Measurements from ENCODE around the gene CXCL17.
"Not testable (repeated sequence)": the region's sequence is repeated elsewhere in the genome, so short reads cannot be mapped to it uniquely, and the experiment has no call there.

Gene CXCL17

GRCh38 chr19:42450314-42450934, 7.7 kb upstream of the CXCL17 start:
- FAIRE-seq (peak; percentile 96), DNase-seq (ENCODE audit: insufficient read length, low spot score) (peak; percentile 53)
- TF ChIP-seq SPI1 (IDR thresholded peaks at IDR 0.05; ENCODE audit: low read depth, low read length): peak; percentile 81
- no peak for TF ChIP-seq PAX5 (IDR thresholded peaks at IDR 0.05; ENCODE audit: insufficient read depth, low read length, severe bottlenecking)
- no peak for TF ChIP-seq POU2F2 (IDR thresholded peaks at IDR 0.05; ENCODE audit: low read depth, low read length)

- not testable (repeated sequence) for FAIRE-seq; DNase-seq (ENCODE audit: insufficient read length, low spot score)
These were observed 5.6 kb upstream of the CXCL17 start for GRCh38 chr19:42448306-42448705.

GRCh38 chr19:42445948-42446347, 3.2 kb upstream of the CXCL17 start:
- DNase-seq (ENCODE audit: insufficient read length, low spot score) (no peak), FAIRE-seq (no peak)
- TF ChIP-seq POLR2A (IDR thresholded peaks at IDR 0.05; ENCODE audit: low read depth, low read length) (no peak), SPI1 (IDR thresholded peaks at IDR 0.05; ENCODE audit: low read depth, low read length) (no peak), PAX5 (IDR thresholded peaks at IDR 0.05; ENCODE audit: insufficient read depth, low read length, severe bottlenecking) (no peak), POU2F2 (IDR thresholded peaks at IDR 0.05; ENCODE audit: low read depth, low read length) (no peak), POLR2AphosphoS5 (IDR thresholded peaks at IDR 0.05; ENCODE audit: low read depth, low read length) (no peak), TAF1 (IDR thresholded peaks at IDR 0.05; ENCODE audit: low read depth, low read length) (no peak)

- DNase-seq (ENCODE audit: insufficient read length, low spot score): no peak
- TF ChIP-seq POLR2AphosphoS5 (IDR thresholded peaks at IDR 0.05; ENCODE audit: low read depth, low read length) (no peak), POLR2A (IDR thresholded peaks at IDR 0.05; ENCODE audit: low read depth, low read length) (no peak), SPI1 (IDR thresholded peaks at IDR 0.05; ENCODE audit: low read depth, low read length) (no peak), POU2F2 (IDR thresholded peaks at IDR 0.05; ENCODE audit: low read depth, low read length) (no peak), TAF1 (IDR thresholded peaks at IDR 0.05; ENCODE audit: low read depth, low read length) (no peak), PAX5 (IDR thresholded peaks at IDR 0.05; ENCODE audit: insufficient read depth, low read length, severe bottlenecking) (no peak)
- no peak for FAIRE-seq
These were observed 1.2 kb upstream of the CXCL17 start for GRCh38 chr19:42443944-42444398.

DNA sequence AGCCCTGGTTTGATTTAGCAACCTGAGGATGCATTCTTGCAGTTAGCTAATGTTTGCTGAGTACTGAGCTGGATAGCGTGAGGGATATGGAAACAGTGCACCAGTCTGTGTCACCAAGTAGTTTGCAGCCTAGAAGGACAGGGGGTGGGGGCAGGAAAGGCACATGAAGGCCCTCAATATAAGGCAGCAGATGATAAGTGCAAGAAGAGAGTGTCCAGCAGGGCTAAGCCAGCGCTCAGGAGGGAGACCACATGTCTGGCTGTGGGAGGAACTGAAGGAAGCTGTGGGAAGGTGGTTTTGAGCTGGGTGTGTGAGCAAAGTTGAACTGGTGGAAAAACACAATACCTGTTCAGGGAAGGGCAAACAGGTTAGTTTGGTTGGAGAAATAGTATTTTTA, 1.7 kb downstream of the CXCL17 start:
- FAIRE-seq: peak; percentile 23

GRCh38 chr19:42440357-42441048, 2.2 kb downstream of the CXCL17 start:
- FAIRE-seq (peak; percentile 16), DNase-seq (ENCODE audit: insufficient read length, low spot score) (peak; percentile 46)
- no peak for TF ChIP-seq TAF1 (IDR thresholded peaks at IDR 0.05; ENCODE audit: low read depth, low read length)
- no peak for TF ChIP-seq POLR2AphosphoS5 (IDR thresholded peaks at IDR 0.05; ENCODE audit: low read depth, low read length)
- TF ChIP-seq SPI1 (IDR thresholded peaks at IDR 0.05; ENCODE audit: low read depth, low read length): peak; percentile 58

More for the DNA sequence above, 1.7 kb downstream of the CXCL17 start:
- TF ChIP-seq POU2F2 (IDR thresholded peaks at IDR 0.05; ENCODE audit: low read depth, low read length) (no peak), SPI1 (IDR thresholded peaks at IDR 0.05; ENCODE audit: low read depth, low read length) (no peak), POLR2AphosphoS5 (IDR thresholded peaks at IDR 0.05; ENCODE audit: low read depth, low read length) (no peak), POLR2A (IDR thresholded peaks at IDR 0.05; ENCODE audit: low read depth, low read length) (no peak), TAF1 (IDR thresholded peaks at IDR 0.05; ENCODE audit: low read depth, low read length) (no peak), PAX5 (IDR thresholded peaks at IDR 0.05; ENCODE audit: insufficient read depth, low read length, severe bottlenecking) (no peak)
- no peak for DNase-seq (ENCODE audit: insufficient read length, low spot score)

DNA sequence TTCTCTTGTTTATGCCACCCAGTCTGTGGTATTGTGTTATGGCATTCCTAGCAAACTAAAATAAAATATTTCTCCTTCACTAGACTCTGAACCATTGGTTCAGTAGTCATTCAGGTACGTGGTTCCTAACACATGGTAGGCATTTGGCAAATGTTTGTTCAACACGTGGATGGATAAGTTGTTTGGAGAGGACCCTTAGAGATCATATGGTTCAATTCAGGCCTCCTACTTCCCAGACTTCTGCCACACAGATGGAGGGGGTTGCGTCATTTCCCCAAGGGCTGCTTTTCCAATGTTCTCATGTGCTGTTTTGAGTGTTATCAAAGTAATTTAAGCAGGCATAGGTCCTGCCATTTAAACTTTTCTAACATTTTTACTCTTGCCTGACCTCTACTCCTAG, 6.7 kb downstream of the CXCL17 start:
- DNase-seq (ENCODE audit: insufficient read length, low spot score) (no peak), FAIRE-seq (no peak)
- TF ChIP-seq POLR2A (IDR thresholded peaks at IDR 0.05; ENCODE audit: low read depth, low read length): no peak
- TF ChIP-seq PAX5 (IDR thresholded peaks at IDR 0.05; ENCODE audit: insufficient read depth, low read length, severe bottlenecking): no peak
- no peak for TF ChIP-seq POLR2AphosphoS5 (IDR thresholded peaks at IDR 0.05; ENCODE audit: low read depth, low read length)
- TF ChIP-seq SPI1 (IDR thresholded peaks at IDR 0.05; ENCODE audit: low read depth, low read length): no peak
- no peak for TF ChIP-seq TAF1 (IDR thresholded peaks at IDR 0.05; ENCODE audit: low read depth, low read length)
- no peak for TF ChIP-seq POU2F2 (IDR thresholded peaks at IDR 0.05; ENCODE audit: low read depth, low read length)

- no peak for DNase-seq (ENCODE audit: insufficient read length, low spot score)
- no peak for FAIRE-seq
- TF ChIP-seq POLR2AphosphoS5 (IDR thresholded peaks at IDR 0.05; ENCODE audit: low read depth, low read length) (no peak), PAX5 (IDR thresholded peaks at IDR 0.05; ENCODE audit: insufficient read depth, low read length, severe bottlenecking) (no peak), SPI1 (IDR thresholded peaks at IDR 0.05; ENCODE audit: low read depth, low read length) (no peak), POLR2A (IDR thresholded peaks at IDR 0.05; ENCODE audit: low read depth, low read length) (no peak), TAF1 (IDR thresholded peaks at IDR 0.05; ENCODE audit: low read depth, low read length) (no peak), POU2F2 (IDR thresholded peaks at IDR 0.05; ENCODE audit: low read depth, low read length) (no peak)
These were observed 7.4 kb downstream of the CXCL17 start for GRCh38 chr19:42435316-42435715.

- FAIRE-seq: peak; percentile 28
- no peak for TF ChIP-seq TAF1 (IDR thresholded peaks at IDR 0.05; ENCODE audit: low read depth, low read length)
- no peak for DNase-seq (ENCODE audit: insufficient read length, low spot score)
These were observed 9.1 kb downstream of the CXCL17 start for GRCh38 chr19:42433503-42434260.

DNA sequence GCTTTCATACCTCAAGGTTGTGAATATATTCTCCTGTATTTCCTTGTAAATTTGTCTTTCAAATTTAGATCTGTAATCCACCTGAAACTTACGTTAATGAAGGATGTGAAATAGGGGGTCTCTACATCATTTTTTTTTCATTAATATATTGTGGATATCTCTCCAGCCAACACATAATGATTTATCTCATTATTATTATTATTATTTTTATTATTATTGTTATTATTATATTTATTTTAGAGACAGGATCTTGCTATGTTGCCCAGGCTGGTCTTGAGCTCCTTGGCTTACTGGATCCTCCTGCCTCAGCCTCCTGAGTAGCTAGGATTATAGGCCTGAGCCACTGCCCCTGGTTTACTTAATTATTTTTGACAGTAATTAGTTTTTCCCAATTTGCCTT, 11.3 kb downstream of the CXCL17 start:
- no peak for FAIRE-seq
- no peak for DNase-seq (ENCODE audit: insufficient read length, low spot score)
- TF ChIP-seq POLR2AphosphoS5 (IDR thresholded peaks at IDR 0.05; ENCODE audit: low read depth, low read length): no peak
- no peak for TF ChIP-seq SPI1 (IDR thresholded peaks at IDR 0.05; ENCODE audit: low read depth, low read length)
- TF ChIP-seq POU2F2 (IDR thresholded peaks at IDR 0.05; ENCODE audit: low read depth, low read length): no peak

Data from GM12891 (cell line).